Activated naive CD4-positive, alpha-beta T cell treated with anti-CD3 and anti-CD28 coated beads, Interleukin-2, amount 50 U/mL, for 24 hours (primary cell): Measurements from ENCODE around the gene PHB1.
"Not testable (repeated sequence)": the region's sequence is repeated elsewhere in the genome, so short reads cannot be mapped to it uniquely, and the experiment has no call there.

Source experiments
- H3K27ac Mint-ChIP-seq: one replicate; pipeline ENCODE4 v1.8.0; 2021; ENCODE audit warnings: mild to moderate bottlenecking, mixed read lengths
- H3K27me3 Mint-ChIP-seq: one replicate; pipeline ENCODE4 v1.8.0; 2021; ENCODE audit warnings: mixed read lengths
- H3K36me3 Mint-ChIP-seq: one replicate; pipeline ENCODE4 v1.8.0; 2021; ENCODE audit warnings: mixed read lengths
- H3K4me1 Mint-ChIP-seq: one replicate; pipeline ENCODE4 v1.8.0; 2021; ENCODE audit warnings: mixed read lengths
- H3K4me3 Mint-ChIP-seq: one replicate; pipeline ENCODE4 v1.8.0; 2021; ENCODE audit warnings: mild to moderate bottlenecking, mixed read lengths
- H3K9me3 Mint-ChIP-seq: one replicate; pipeline ENCODE4 v1.8.0; 2021; ENCODE audit warnings: mixed read lengths

Gene PHB1

DNA sequence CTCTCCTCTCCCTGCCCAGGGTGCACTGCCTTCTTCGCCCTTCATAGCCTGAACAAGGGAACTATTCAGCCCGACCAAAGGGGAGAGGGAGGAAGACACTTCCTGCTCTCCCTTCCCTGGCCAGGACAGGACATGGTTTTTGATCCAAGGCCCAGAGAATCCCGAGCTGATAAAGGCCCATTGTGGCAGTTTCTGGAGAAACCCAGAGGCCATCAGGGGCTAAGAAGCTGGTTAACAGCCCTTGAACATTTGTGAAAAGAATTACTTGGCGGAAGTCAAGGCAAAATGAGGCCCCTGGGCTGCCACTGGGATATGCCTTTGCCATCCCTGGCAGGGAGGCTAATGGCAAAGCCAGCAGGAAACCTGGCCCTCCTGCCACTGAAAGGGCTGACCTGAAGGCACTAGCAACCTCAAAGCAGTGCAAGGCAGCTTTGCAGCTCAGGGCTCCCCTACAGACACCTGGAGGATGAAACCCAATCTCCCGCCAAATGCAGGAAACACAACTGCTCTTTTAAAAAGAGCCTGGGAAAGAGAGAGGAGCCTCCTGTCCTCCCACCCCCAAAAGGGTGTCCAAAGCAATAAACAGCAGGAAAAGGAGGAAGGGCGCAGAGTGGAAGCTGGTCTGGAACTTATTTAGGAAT lies 12.6 kb downstream of the PHB1 start:
- Mint-ChIP-seq H3K9me3 (no peaks in the 10 kb centered on the region), H3K36me3 (peaks cover 5% of the 10 kb centered on the region), H3K27me3 (no peaks in the 10 kb centered on the region), H3K27ac (no peak overlapping the region), H3K4me1 (peaks cover 13% of the 10 kb centered on the region), H3K4me3 (no peak overlapping the region)

- peaks cover 5% of the 10 kb centered on the region for H3K36me3 Mint-ChIP-seq
- no peak overlapping the region for H3K4me3 Mint-ChIP-seq
- H3K9me3 Mint-ChIP-seq: no peaks in the 10 kb centered on the region
- H3K27me3 Mint-ChIP-seq: no peaks in the 10 kb centered on the region
- H3K4me1 Mint-ChIP-seq: peaks cover 15% of the 10 kb centered on the region
- H3K27ac Mint-ChIP-seq: no peak overlapping the region
These were observed 14.7 kb downstream of the PHB1 start for GRCh38 chr17:49399995-49400394.

GRCh38 chr17:49397586-49397985 lies 17.1 kb downstream of the PHB1 start:
- H3K36me3 Mint-ChIP-seq: no peaks in the 10 kb centered on the region
- H3K4me1 Mint-ChIP-seq: peaks cover 15% of the 10 kb centered on the region
- no peak overlapping the region for H3K27ac Mint-ChIP-seq
- no peaks in the 10 kb centered on the region for H3K27me3 Mint-ChIP-seq
- H3K4me3 Mint-ChIP-seq: no peak overlapping the region
- no peaks in the 10 kb centered on the region for H3K9me3 Mint-ChIP-seq

DNA sequence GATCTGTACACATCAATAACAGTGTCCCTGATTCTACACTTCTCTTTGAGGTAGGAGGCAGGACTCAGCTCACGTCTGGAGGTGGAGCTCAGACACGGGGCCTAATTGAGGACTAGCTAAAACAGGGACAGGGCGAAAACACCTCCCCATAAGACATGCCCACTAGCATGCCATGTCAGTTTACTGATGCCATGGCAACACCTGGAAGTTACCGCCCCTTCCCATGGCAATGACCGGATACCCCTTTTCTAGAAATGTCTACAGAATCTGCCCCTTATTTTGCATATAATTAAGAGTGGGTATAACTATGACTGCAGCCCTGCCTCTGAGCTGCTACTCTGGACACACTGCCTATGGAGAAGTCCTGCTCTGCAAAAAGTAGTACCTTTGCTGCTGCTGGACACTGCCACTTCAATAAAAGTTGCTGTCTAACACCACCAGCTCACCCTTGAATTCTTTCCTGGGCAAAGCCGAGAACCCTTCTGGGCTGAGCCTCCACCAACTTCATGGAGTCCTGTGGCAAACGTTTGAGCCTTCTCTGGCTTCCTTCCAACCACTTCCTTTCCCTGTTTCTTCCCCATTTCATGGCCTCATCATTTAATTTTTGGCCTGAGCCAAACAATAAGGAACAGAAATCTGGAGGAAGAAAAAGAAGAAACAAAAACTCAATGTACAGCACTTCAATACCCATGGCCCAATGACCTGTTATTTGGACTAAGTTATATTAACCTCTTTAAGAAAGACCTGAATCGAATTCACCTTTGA lies 21.0 kb downstream of the PHB1 start:
- Mint-ChIP-seq H3K36me3 (no peaks in the 10 kb centered on the region), H3K27me3 (no peaks in the 10 kb centered on the region), H3K4me1 (peaks cover 42% of the 10 kb centered on the region), H3K4me3 (no peak overlapping the region), H3K9me3 (no peaks in the 10 kb centered on the region), H3K27ac (no peak overlapping the region)

DNA sequence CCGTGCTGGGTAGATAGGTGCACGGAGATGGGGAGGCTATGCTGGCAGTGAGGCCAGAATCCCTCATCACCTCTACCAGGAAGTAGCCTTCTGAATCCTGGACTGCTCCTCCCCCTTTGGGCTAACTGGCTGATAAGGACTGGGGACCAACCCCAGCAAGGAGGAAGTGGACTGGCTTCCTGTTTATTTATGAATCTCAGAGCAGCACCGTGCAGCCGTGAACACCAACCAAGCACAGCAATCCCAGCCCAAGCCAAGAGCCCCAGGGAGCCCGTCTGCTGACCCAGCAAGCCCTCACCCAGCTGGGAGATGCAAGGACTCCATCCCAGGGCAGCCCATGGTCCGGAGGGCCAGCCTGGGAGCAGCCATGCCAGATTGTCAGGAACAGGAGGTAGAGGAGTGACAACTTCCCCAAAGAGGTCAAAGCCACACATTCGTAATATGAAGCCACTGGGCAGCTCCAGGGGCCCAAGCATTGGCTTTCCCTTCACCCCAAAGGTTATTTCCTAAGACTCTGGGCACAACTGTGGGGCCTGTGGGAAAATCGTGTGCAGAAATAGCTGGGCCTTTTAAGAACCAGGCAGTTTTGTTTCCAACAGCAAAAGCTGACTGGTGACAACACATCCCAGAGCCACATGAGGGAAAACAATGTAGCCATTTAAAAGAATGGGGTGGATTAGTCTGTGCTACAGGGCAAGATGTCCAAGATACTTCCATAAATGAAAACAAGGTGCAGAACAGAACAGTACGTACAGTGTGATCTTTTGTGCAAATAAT lies 23.9 kb downstream of the PHB1 start:
- Mint-ChIP-seq H3K9me3 (no peaks in the 10 kb centered on the region), H3K4me1 (peaks cover 60% of the 10 kb centered on the region), H3K4me3 (peak overlapping the region; percentile 15), H3K27ac (peak overlapping the region; percentile 17), H3K27me3 (no peaks in the 10 kb centered on the region), H3K36me3 (no peaks in the 10 kb centered on the region)

DNA sequence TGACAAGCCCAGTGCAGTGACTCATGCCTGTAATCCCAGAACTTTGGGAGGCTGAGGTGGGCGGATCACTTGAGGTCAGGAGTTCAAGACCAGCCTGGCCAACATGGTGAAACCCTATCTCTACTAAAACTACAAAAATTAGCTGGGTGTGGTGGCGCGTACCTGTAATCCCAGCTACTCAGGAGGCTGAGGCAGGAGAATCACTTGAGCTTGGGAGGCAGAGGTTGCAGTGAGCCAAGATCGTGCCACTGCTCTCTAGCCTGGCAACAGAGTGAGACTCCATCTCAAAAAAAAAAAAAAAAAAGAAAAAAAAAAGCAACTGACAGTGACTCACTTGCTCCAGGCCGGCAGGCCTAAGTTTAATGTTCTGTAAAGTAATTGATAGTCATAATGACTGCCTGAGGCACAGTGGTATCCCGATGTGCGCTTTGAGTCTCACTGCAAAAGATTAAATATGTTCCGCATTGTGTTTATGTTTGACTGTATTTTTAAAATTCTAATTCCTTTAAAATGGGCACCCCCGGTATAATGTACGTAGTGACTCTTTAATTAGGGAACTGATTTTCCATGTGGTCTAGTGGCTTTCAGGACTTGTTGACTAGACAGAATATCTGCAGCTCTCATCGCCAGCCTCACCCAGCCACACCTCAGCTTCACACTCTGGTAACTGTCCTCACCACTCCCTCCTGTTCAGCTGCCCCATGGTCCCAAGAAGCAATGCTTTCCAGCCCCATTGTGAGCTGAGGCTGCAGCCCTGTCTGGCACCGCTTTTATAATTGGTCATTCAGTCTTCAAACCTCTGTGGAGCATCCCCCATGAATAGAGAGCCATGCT lies 25.0 kb downstream of the PHB1 start:
- not testable (repeated sequence) for H3K36me3 Mint-ChIP-seq, H3K27me3 Mint-ChIP-seq, H3K9me3 Mint-ChIP-seq
- Mint-ChIP-seq H3K27ac (peak overlapping the region; percentile 35), H3K4me3 (peak overlapping the region; percentile 20), H3K4me1 (peaks cover 55% of the 10 kb centered on the region)

DNA sequence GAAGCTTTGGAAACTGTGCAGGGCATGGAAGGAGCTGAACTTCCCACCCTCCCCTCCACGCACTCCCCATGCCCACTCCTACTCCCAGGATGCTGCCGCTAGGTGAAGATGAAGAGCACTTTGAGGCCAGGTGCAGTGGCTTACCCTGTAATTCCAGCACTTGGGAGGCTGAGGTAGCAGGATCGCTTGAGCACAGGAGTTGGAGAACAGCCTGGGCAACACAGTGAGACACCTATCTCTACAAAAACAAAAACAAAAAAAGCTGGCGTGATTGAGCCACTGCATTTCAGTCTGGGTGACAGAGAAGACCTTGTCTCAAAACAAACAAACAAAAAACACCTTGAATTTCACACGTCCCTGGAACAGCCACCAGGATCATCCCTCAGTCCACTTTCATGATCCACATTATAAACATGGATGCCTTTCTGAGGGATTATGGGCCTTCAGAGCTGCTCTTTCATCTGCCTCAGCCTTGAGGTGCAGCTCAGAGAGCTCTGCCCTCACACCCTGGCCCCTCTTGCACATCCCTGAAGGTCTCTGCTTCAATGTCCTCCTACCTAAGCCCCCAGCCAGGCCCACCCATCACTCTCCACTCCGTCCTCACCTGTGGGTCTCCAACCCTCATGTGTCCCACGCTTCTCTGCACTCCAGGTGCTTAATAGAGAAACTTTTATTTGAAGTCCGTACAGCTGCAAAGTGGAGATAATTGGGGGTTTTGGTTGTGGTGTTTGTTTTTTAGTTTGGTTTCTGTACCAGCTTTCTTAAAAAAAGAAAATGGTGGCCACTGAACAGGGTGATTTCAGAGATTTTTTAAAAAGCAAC lies 25.8 kb downstream of the PHB1 start:
- Mint-ChIP-seq H3K27me3 (no peaks in the 10 kb centered on the region), H3K9me3 (peaks cover under 1% of the 10 kb centered on the region), H3K27ac (peak overlapping the region; percentile 86), H3K4me3 (peak overlapping the region; percentile 54), H3K36me3 (peaks cover under 1% of the 10 kb centered on the region), H3K4me1 (peaks cover 51% of the 10 kb centered on the region)

GRCh38 chr17:49388290-49388640 lies 26.4 kb downstream of the PHB1 start:
- no peaks in the 10 kb centered on the region for H3K27me3 Mint-ChIP-seq
- H3K27ac Mint-ChIP-seq: peak overlapping the region; percentile 86
- peaks cover 45% of the 10 kb centered on the region for H3K4me1 Mint-ChIP-seq
- H3K36me3 Mint-ChIP-seq: peaks cover 2% of the 10 kb centered on the region
- H3K9me3 Mint-ChIP-seq: peaks cover 4% of the 10 kb centered on the region
- peak overlapping the region; percentile 54 for H3K4me3 Mint-ChIP-seq

DNA sequence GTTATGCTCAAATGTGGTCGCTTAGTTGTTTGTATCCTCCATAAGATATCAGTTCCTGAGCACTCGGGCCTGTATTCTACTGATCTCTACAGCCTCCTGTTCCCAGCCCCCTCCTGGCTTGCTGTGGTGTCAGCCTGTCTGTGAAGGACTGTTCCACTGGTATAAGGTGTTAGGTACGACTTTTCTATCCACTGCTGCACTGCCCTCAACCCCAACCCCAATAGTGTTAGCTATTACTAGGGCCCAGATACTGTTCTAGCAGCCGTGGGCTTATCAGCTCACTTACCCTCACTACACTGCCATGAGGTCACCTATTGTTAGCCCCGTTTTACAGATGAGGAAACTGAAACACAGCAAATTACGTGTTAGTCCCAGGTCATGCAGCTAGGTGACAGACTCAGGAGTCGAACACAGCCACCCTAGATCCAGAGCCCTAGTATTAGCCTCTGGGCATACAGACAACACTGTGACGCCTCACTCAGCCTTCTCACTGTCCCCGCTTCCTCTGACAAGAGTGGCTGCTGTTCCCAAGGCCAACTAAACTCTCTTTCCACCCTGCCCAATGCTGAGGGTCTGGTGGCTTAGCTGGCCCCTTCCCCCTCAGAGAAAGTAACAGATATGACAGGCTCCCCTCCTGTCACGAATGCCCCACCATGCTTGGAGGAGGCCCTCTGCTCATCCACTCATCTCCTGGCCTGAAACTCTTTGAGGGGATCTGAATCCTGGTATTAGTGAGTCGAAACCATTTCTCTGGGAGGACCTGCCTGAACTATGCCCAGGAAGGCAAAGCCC lies 27.0 kb downstream of the PHB1 start:
- H3K4me1 Mint-ChIP-seq: peaks cover 45% of the 10 kb centered on the region
- peaks cover 2% of the 10 kb centered on the region for H3K36me3 Mint-ChIP-seq
- no peaks in the 10 kb centered on the region for H3K27me3 Mint-ChIP-seq
- peak overlapping the region; percentile 54 for H3K4me3 Mint-ChIP-seq
- peaks cover 4% of the 10 kb centered on the region for H3K9me3 Mint-ChIP-seq
- peak overlapping the region; percentile 86 for H3K27ac Mint-ChIP-seq

GRCh38 chr17:49386373-49386772 lies 28.3 kb downstream of the PHB1 start:
- Mint-ChIP-seq H3K36me3 (peaks cover 2% of the 10 kb centered on the region), H3K9me3 (peaks cover 4% of the 10 kb centered on the region), H3K4me1 (peaks cover 43% of the 10 kb centered on the region), H3K27ac (no peak overlapping the region), H3K4me3 (no peak overlapping the region), H3K27me3 (no peaks in the 10 kb centered on the region)

GRCh38 chr17:49384951-49385350 lies 29.7 kb downstream of the PHB1 start:
- Mint-ChIP-seq H3K4me1 (peaks cover 29% of the 10 kb centered on the region), H3K36me3 (peaks cover 2% of the 10 kb centered on the region), H3K4me3 (no peak overlapping the region), H3K27me3 (no peaks in the 10 kb centered on the region), H3K9me3 (peaks cover 4% of the 10 kb centered on the region), H3K27ac (no peak overlapping the region)

GRCh38 chr17:49383060-49383459 lies 31.6 kb downstream of the PHB1 start:
- H3K4me1 Mint-ChIP-seq: peaks cover 12% of the 10 kb centered on the region
- no peak overlapping the region for H3K27ac Mint-ChIP-seq
- peaks cover 4% of the 10 kb centered on the region for H3K9me3 Mint-ChIP-seq
- H3K4me3 Mint-ChIP-seq: no peak overlapping the region
- no peaks in the 10 kb centered on the region for H3K27me3 Mint-ChIP-seq
- H3K36me3 Mint-ChIP-seq: peaks cover 8% of the 10 kb centered on the region

- peaks cover 8% of the 10 kb centered on the region for H3K36me3 Mint-ChIP-seq
- no peak overlapping the region for H3K27ac Mint-ChIP-seq
- H3K4me3 Mint-ChIP-seq: no peak overlapping the region
- H3K4me1 Mint-ChIP-seq: peaks cover 7% of the 10 kb centered on the region
- H3K27me3 Mint-ChIP-seq: no peaks in the 10 kb centered on the region
- peaks cover 4% of the 10 kb centered on the region for H3K9me3 Mint-ChIP-seq
These were observed 32.1 kb downstream of the PHB1 start for GRCh38 chr17:49382556-49382955.

DNA sequence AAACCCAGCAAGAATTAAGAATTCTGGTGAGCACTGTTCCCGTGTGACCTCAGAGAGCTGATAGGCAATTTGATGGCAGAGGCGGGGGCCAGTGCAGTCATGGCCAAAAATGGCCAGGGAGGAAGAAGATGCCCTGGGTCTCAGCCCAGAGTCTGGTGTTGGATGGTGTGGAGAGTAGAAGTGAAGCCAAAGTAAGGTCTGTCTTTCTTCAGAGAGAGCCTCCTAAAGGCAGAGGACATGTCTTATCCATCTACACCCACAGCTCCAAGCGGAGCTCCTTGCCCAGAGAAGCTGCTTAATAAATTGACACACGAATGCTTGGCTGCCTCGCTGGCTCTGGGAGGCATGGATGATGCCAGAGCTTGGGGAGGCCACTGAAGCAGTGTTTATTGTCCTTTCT lies 32.9 kb downstream of the PHB1 start:
- Mint-ChIP-seq H3K9me3 (peaks cover 4% of the 10 kb centered on the region), H3K36me3 (peaks cover 8% of the 10 kb centered on the region), H3K27me3 (no peaks in the 10 kb centered on the region), H3K4me3 (no peak overlapping the region), H3K27ac (no peak overlapping the region), H3K4me1 (no peaks in the 10 kb centered on the region)
